NB4 (cell line): ENCODE results near the gene KLHL2.
"Not testable (repeated sequence)": the region's sequence is repeated elsewhere in the genome, so short reads cannot be mapped to it uniquely, and the experiment has no call there.

Experiments used
- DNase-seq: peaks from one replicate; pipeline ENCODE4 v3.0.0; 2010; ENCODE audit warnings: low read depth
- H3K4me3 ChIP-seq: one replicate; pipeline ENCODE4 v1.5.1; 2011; ENCODE audit warnings: mild to moderate bottlenecking, low read depth, low read length, moderate library complexity
- CTCF ChIP-seq: IDR thresholded peaks from one replicate; pipeline ENCODE4 v1.5.1; 2012; ENCODE audit warnings: low read depth, low read length
- MAX ChIP-seq: IDR thresholded peaks from 2 replicates; pipeline ENCODE4 v1.6.1; 2011; ENCODE audit warnings: low read depth, low read length
- MYC ChIP-seq: IDR thresholded peaks from 2 replicates; pipeline ENCODE4 v1.6.1; 2011; ENCODE audit warnings: low read depth, low read length
- POLR2A ChIP-seq: IDR thresholded peaks from 2 replicates; pipeline ENCODE4 v1.6.1; 2011; ENCODE audit warnings: mild to moderate bottlenecking; ENCODE audit not compliant: insufficient read length; ENCODE audit errors: extremely low read depth

Gene KLHL2

DNA sequence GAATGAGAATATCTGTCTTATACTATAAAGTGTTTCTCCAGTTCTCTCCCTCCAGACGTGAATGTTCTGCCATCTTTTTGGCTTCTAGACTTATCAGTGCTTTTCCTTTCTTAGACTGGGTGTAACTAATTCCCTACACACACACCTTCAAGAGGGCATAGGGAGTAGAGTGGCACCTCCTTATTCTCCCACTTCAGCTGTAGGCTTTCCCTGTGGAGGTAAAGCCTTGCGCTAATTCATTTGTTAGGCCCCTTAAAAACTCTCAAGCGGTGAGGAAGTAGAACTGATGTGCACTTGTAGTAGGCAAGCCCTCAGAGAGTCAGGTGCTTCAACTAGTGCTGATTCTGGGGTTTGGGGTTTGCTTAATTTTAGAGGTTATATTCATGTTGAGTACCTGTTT, 10.0 kb downstream of the KLHL2 start:
- no peak for DNase-seq
- TF ChIP-seq MAX (no peak), CTCF (no peak), POLR2A (no peak), MYC (no peak)
- H3K4me3 ChIP-seq = no peak overlapping the region

GRCh38 chr4:165221306-165221705, 13.9 kb downstream of the KLHL2 start:
- DNase-seq, H3K4me3 ChIP-seq: not testable (repeated sequence)

GRCh38 chr4:165221993-165222650, 14.8 kb downstream of the KLHL2 start:
- H3K4me3 ChIP-seq, DNase-seq: not testable (repeated sequence)

- TF ChIP-seq CTCF (no peak), MYC (no peak)
- no peak overlapping the region for H3K4me3 ChIP-seq
- DNase-seq = peak; percentile 40
Observed at GRCh38 chr4:165222651-165222994, 15.3 kb downstream of the KLHL2 start.

- not testable (repeated sequence) for H3K4me3 ChIP-seq, DNase-seq
Observed at GRCh38 chr4:165227401-165227800, 20.0 kb downstream of the KLHL2 start.

- not testable (repeated sequence) for H3K4me3 ChIP-seq, DNase-seq
Observed at GRCh38 chr4:165229490-165230200, 22.3 kb downstream of the KLHL2 start.

DNA sequence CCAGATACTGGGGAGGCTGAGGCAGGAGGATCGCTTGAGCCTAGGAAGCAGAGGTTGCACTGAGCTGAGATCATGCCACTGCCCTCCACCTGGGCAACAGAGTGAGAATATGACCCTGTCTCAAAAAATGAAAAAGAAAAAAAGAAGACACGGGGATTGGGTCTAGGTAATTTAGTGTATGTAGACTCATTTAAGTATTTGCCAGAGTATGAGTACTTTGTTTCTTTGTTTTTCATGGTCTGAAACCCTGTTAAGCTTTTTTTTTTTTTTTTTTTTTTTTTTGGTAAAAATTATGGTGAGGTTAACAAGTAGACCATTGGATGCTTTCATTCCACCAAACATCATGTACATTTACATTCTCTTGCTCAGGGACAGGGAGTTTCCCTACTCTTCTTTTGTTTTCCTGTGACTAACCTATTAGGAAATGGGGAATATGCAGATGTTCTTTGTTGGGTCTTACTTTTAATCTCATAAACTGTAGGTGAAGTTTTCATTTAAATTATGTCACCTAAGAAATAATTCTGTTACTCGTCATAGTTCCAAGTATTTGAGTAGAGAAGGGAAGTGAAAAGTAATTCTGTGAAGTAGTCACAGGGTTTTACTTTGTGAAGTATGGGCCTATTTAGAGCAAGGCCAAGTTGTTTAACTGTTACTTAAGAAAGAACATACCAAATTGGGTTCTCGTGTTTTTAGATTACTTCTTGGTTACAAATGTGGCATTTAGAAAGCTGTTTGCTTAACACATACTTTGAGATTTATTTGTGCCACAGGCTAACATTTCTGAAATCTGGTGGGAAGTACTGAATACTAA, 25.5 kb downstream of the KLHL2 start:
- not testable (repeated sequence) for DNase-seq, H3K4me3 ChIP-seq

- H3K4me3 ChIP-seq = no peak overlapping the region
- no peak for DNase-seq
- TF ChIP-seq CTCF = no peak
- TF ChIP-seq POLR2A = no peak
- no peak for TF ChIP-seq MYC
- TF ChIP-seq MAX = no peak
Observed at GRCh38 chr4:165234766-165235165, 27.4 kb downstream of the KLHL2 start.

DNA sequence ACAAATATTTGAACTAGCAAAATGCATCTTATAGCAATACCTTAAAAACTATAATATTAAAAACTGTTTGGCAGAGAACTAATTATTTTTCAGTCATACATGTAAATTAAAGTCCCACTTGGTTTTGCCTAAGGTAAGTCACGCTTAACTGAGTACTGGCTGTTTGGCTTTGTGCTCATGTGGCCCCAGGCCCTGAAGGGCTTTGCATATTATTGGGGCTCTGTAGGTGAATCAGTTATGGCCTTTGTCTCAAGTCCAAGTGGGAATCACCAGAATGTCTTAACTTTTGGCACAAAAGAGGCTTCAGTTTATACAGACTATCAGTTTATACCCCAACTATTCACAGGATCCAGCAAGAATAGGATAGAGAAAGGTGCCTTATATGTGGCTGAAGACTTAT, 29.5 kb downstream of the KLHL2 start:
- not testable (repeated sequence) for DNase-seq, H3K4me3 ChIP-seq

DNA sequence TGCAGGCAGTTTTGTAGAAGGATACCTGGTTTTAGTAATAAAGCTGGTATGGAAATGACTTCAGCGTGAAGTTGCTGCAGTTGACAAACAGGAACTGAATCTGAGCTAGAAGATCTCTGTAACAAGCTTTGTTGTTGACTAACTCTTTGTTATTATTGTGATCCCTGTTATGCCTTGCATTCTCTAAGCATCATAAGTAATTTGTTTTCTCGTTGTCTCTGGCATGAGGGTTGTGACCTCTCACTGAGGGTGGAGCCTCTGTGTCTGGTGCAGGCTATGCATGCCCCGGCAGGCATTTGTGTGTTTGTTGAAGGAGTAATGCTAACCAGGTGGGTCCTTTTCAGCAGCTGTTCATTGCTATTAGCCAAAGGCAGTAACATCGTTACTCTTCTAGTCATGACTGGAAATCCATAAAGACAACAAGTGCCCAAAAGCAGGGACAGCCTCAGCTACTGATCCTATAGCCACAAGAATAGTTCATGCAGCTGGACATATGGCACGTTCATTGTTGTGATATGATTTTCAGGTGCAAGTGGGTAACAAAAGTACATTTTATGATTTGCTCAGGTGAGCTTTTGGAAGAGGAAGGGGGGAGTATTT, 30.8 kb downstream of the KLHL2 start:
- not testable (repeated sequence) for H3K4me3 ChIP-seq, DNase-seq

DNA sequence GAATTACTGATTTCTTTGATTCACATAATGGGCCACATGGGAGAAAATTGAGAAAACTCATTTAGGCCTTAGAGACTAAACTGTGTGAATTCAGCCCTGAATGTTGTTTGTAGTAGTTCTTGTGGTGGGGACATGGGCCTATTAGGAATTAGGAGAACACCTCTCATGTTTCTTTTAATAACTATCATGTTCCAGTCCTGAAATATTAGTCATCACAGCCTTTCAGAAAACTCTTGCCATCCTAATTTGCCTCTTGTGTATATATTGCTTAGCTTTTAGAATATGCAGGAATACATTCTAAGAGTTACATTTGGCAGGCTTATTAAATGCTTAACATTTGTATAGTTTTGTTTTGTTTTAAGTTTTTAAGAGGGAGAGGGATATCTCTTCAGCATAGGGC, 33.4 kb downstream of the KLHL2 start:
- H3K4me3 ChIP-seq, DNase-seq: not testable (repeated sequence)

- DNase-seq = not testable (repeated sequence)
Observed at GRCh38 chr4:165244148-165244547, 36.8 kb downstream of the KLHL2 start.

GRCh38 chr4:165244587-165245186, 37.3 kb downstream of the KLHL2 start:
- H3K4me3 ChIP-seq, DNase-seq: not testable (repeated sequence)

More at GRCh38 chr4:165244148-165244547, 36.8 kb downstream of the KLHL2 start:
- H3K4me3 ChIP-seq = not testable (repeated sequence)
